GM21825 (cell line): ENCODE data around the gene ZNF579.

ENCODE experiments used
- ATAC-seq: cut with Tn5 transposase; IDR thresholded peaks from one replicate; pipeline ENCODE4 v1.9.1; 2021; ENCODE audit warnings: mild to moderate bottlenecking, moderate library complexity; ENCODE audit not compliant: unreplicated experiment

Gene ZNF579

GRCh38 chr19:55613396-55613795, 32.7 kb upstream of the ZNF579 start:
- no peak for ATAC-seq

DNA sequence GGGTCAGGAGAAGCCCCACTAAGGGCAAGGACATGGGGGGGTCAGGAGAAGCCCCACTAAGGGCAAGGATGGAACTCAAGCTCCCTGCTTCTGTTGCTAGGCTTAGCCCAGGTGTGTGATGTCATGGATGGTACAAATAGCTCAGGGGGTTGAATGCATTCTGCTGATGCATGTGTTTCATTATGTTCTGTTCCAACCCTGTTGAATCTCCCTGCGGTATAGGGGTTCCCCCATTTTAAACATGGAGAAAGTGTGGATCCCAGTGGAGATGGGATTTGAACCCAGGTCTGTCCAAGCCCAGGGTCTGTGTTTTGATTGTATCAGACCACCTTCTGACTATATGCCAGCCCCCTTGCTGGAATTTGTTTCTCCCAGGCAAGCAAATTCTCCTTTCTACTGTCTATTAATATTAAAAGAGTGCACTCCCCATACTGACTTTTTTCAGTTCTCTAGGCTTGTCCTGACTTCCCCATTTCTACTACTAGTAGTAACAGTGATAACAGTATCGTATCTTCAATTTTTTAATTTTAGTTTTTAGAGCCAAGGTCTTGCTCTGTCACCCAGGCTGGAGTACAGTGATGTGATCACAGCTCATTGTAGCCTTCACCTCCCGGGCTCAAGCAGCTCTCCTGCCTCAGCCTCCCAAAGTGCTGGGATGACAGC, 31.5 kb upstream of the ZNF579 start:
- ATAC-seq, result no peak

DNA sequence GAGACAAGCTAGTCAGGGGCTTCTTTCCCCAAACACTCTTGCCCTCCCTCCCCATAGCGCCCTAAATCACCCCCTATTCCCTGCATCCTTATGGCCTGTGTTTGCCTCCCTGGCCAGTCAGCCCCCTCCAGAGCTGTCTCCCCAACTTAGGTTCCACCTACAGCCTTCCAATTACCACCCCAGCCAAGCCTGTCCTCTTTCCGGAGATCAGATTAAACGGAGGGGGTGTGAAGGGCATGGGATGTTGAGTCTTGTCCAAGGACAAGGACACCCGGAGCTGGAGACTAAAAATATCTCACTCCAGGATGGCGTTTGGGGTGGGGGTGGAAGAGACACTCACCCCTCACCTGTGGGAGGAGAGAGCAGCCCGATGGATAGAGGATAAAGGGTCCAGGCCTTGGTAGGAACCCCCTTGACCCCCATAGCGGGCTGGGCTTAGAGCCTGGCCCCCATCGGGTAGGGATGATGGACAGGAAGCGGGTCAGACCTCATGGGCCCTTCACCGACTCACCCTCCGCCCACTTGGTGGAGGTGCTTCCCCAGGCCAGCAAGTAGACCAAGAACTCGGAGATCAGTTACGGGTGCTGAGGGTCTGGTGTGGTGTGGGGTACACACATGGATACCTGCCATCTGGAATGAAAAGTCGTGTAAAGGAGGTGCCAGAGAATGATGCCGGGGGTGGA, 30.8 kb upstream of the ZNF579 start:
- ATAC-seq, result no peak

- ATAC-seq, result no peak
Measured at GRCh38 chr19:55609326-55609725, 28.7 kb upstream of the ZNF579 start.

DNA sequence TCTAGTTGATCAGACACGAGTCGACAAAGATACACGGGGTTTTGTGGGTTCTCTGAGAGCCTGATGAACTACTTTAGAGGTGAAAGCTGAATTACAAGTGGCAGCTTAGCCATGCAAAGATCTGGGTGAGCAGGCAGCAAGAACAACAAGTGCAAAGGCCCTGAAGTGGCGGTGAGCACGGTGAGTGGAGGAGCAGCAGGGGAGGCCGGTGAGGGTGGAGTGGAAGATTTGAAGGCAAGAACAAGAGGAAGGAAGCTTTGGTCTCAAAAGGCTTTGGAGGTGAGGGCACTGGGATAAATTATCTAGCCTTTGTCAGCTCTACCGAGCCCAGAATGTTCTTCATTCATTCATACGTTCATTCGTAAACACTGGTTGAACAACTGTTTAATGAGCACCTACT, 26.2 kb upstream of the ZNF579 start:
- no peak for ATAC-seq

- ATAC-seq, result no peak
Measured at GRCh38 chr19:55606471-55606787, 25.8 kb upstream of the ZNF579 start.

GRCh38 chr19:55605637-55606470, 25.2 kb upstream of the ZNF579 start, which contains the start of gene ZNF865:
TSS of gene ZNF865 (plus strand) at chr19:55605647. CDS start at chr19:55613619, 7,972 bp downstream.
- ATAC-seq, result peak; percentile 25

DNA sequence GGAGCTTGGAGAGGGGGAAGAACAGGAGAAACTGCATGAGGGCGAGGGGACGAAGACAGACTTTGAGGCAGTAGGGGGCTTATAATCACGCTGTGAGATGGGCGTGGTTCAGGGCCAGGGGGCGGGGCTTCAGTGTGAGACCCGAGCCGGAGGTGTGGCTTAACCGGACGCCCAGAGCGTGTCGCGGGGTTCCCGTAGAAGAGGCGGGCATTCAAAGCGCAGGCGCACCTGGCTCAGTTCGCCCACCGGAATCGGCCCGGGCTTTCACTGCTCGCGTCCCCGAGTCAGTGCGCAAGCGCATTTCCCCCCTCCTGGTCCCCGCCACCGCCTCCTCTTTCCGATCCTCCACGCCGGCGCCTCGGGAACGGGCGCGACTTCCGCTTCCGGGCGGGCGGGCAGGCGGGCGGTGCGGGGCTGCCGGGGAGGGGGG, 24.6 kb upstream of the ZNF579 start:
- peak; percentile 51 for ATAC-seq

DNA sequence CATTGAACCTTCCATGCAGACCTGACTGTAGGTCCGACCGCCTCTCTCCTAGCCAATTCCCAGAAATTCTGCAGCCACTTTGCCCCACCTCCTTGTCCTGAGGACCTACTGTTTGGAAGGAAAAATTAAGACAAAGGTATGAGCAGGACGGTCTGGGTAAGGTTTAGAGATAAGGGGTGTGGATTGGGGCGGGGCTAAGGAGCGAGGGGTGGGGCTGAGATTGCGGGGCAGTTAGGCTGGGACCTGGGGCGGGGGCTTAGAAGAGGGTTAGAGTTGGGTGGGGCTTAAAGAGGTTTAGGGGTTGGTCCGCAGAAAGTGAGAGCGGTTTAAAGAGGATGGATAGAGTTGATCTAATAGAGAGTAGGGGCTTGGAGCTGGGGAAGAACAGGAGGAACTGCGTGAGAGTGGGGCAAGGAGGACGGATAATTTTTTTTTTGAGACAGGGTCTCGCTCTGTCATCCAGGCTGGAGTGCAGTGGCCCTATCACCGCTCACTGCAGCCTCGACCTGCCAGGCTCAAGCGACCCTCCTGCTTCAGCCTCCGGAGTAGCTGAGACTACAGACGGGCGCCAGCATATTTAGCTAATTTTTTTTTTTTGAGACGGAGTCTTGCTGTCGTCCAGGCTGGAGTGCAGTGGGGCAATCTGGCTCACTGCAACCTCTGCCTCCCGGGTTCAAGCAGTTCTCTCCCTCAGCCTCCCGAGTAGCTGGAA, 23.1 kb upstream of the ZNF579 start:
- no peak for ATAC-seq

DNA sequence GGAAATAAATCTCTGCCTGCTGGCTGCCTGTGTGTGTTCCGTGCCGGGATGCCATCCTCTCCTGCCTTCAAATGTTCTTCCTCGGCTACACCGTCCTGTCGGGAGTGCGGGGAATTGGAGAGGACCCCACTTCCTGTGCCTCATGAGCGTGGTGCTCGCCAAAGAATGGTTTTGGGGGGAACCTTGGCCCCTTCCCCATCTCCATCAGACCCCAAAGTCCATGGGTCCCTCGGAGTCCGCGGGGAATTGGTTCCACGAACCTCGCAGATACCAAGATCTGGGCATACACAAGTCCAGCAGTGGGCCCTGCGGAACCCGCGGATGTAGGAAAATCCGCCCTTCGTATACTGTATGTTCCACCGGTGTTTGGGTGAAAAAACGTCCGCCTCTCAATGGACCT, 22.5 kb upstream of the ZNF579 start:
- ATAC-seq, result no peak

- ATAC-seq, result no peak
Measured at GRCh38 chr19:55602104-55603001, 21.7 kb upstream of the ZNF579 start.

- ATAC-seq, result no peak
Measured at GRCh38 chr19:55601084-55601483, 20.4 kb upstream of the ZNF579 start.

GRCh38 chr19:55600662-55601028, 20.0 kb upstream of the ZNF579 start:
- ATAC-seq, result no peak

DNA sequence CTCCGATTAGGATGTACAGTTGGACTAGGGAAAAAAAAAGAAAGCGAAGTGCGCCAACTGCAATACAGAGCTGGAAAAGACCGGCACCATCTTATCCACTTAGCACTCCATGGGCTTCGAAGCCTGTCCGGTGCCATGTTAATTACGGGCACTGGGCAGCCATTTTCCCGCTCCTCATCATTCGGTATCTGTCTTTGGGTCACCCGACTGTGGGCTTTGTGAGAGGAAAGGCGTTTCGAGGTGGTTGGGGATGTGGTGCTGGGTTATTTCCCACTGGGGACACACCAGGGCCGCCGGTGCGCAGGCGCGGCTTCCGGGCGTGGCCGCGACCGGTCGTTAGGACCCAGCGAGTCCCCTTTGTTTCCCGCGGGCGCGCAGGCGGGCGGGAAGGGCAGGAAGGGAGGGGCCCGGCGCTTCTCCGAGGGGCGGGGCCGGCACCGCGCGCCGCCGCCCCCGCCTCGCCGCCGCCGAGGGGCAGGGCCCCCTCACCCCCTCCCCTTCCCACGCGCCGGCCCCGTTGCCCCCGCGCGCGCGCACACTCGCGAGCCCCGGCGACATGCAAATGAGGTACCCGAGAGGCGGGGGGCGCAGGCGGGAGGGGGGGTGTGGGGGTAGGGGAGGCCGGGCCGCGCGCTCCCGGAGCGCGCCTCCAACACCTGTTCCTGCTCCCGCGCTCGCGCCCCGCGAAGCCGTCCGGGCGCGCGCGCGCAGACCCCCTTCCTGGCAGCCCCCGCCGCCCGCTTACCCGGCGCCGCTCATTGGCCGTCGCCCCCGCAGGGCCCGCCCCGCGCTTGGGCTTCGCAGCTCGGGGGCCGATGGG, 19.4 kb upstream of the ZNF579 start, which contains the start of gene ZNF524:
TSS of gene ZNF524 (plus strand) at position 447 of the 820 bp plus-strand sequence. CDS start 1,825 bp downstream, outside the sequence.
- ATAC-seq, result peak; percentile 29

DNA sequence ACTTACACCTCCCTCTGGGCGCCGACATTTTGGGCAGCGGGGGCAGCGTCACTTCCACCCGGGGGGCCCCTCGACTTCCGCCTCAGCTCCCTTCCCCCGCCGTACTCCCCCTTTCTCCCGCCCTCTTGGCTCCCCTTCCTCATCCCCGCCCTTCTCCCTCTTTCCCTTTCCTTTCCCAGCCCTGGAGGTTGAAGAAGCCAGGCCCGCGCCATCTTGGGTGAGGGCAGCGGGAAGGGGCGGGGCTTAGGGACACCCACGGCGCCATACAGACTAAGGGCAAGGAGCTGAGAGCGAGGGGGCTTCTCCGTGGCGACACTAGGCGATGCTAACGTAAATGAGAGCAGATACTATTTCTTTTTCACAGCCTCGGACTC, 18.8 kb upstream of the ZNF579 start, which contains the start of gene FIZ1:
TSS of gene FIZ1 (minus strand) at position 50 of the 374 bp plus-strand sequence. CDS start 1,652 bp downstream, outside the sequence.
- peak; percentile 42 for ATAC-seq

- ATAC-seq, result peak; percentile 45
Measured at GRCh38 chr19:55598719-55599467, 18.2 kb upstream of the ZNF579 start.

- ATAC-seq, result no peak
Measured at GRCh38 chr19:55598034-55598433, 17.4 kb upstream of the ZNF579 start.

DNA sequence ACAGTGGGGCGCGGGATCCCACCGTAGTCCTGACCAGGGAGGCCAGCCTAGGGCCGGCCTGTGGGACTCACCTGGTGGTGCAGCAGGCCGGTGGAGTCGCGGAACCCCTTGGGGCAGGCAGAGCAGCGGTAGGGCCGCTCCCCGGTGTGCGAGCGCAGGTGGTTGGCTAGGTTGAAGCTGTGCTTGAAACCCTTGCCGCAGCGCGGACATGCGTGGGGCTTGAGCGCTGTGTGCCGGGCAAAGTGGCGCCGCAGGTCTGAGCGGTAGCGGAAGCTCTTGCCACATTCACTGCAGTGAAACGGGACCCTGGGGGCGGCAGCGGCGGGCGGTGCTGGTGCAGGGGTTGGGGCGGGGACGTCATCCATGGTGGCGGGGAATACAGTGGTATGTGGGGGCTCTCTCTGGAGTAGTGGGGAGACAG, 16.9 kb upstream of the ZNF579 start:
- no peak for ATAC-seq
